GM12878 (cell line): Measurements from ENCODE around the gene NEURL4. TPM values are rescaled to one million over a fixed set of nuclear protein-coding genes. Genes with fewer than 3 reads are reported as not detected.

Source experiments
- ATAC-seq: fragments of 200-7000 bp; cut with Tn5 transposase; 3 replicates; pipeline ENCODE4 v1.9.1; 2020; ENCODE audit warnings: mild to moderate bottlenecking, moderate library complexity
- BruUV-seq: library from RNA; stranded (reverse); fragments of 400-500 nt; replicated peaks from 2 replicates; lab custom pipeline; 2021; lab: Mats Ljungman, UMichigan
- CTCF ChIA-PET: fragments of 300-600 bp; sonication (Branson Sonifier 250); formaldehyde crosslinking; extraction: SDS; loops from one replicate; lab custom pipeline; 2021; ENCODE audit warnings: inconsistent platforms; lab: Yijun Ruan, JAX
- POLR2A ChIA-PET: fragments of 350-600 bp; formaldehyde crosslinking; extraction: SDS; loops from one replicate; lab custom pipeline; 2021; ENCODE audit warnings: inconsistent platforms; lab: Charles Lee
- RAD21 ChIA-PET: fragments of 300-600 bp; sonication (Branson Sonifier 250); formaldehyde crosslinking; loops from one replicate; lab custom pipeline; 2023; ENCODE audit warnings: antibody characterized with exemption; ENCODE audit not compliant: unreplicated experiment; lab: Charles Lee
- SMC1A ChIA-PET: fragments of 300-600 bp; sonication (Branson Sonifier 250); formaldehyde crosslinking; loops from one replicate; lab custom pipeline; 2023; ENCODE audit not compliant: unreplicated experiment, uncharacterized antibody; lab: Charles Lee
- DNase-seq: peaks from one replicate; pipeline ENCODE4 v3.0.0-alpha.2; 2011; ENCODE audit warnings: low read depth, low spot score
- FAIRE-seq: peaks from 3 replicates; lab custom pipeline; 2011; peaks lifted over from hg19 to GRCh38; lab: Jason Lieb, UNC
- H2AFZ ChIP-seq: 2 replicates; pipeline ENCODE4 v1.6.0; 2011; ENCODE audit warnings: low read depth, low read length, control low read depth; ENCODE audit not compliant: control insufficient read depth
- H3K27ac ChIP-seq: 2 replicates; pipeline ENCODE4 v1.5.1; 2011; ENCODE audit warnings: control low read depth; ENCODE audit not compliant: control insufficient read depth, insufficient read depth
- H3K27me3 ChIP-seq, 2 experiments: replicated peaks in 1 of 2; 2 replicates each; pipeline versions ENCODE4 v1.6.0 to v1.6.1; 2011; ENCODE audit warnings: low read length in 1 of 2; ENCODE audit not compliant: control insufficient read depth in 2 of 2, insufficient read depth in 2 of 2
- H3K36me3 ChIP-seq, 2 experiments: 2 replicates each; pipeline ENCODE4 v1.5.1; 2011; ENCODE audit warnings: low read length in 1 of 2; ENCODE audit not compliant: control insufficient read depth in 2 of 2, insufficient read depth in 2 of 2
- H3K4me1 ChIP-seq: 2 replicates; pipeline ENCODE4 v1.6.1; 2011; ENCODE audit warnings: mild to moderate bottlenecking, low read length, moderate library complexity, mixed read lengths; ENCODE audit not compliant: control insufficient read depth, insufficient read depth
- H3K4me2 ChIP-seq: 2 replicates; pipeline ENCODE4 v1.6.0; 2011; ENCODE audit warnings: control low read depth; ENCODE audit not compliant: control insufficient read depth, insufficient read depth
- H3K4me3 ChIP-seq: fragments of 200-600 bp; sonication (generic); 2 replicates; pipeline ENCODE4 v1.5.1; 2016
- H3K79me2 ChIP-seq: 2 replicates; pipeline ENCODE4 v1.6.0; 2011; ENCODE audit warnings: low read length; ENCODE audit not compliant: control insufficient read depth, insufficient read depth
- H3K9ac ChIP-seq: 2 replicates; pipeline ENCODE4 v1.8.0; 2011; ENCODE audit warnings: low read length, control low read depth, mixed read lengths; ENCODE audit not compliant: control insufficient read depth, insufficient read depth
- H3K9me3 ChIP-seq: replicated peaks from 3 replicates; pipeline ENCODE4 v1.5.1; 2011; ENCODE audit warnings: mild to moderate bottlenecking, low read length; ENCODE audit not compliant: control insufficient read depth, insufficient read depth
- H4K20me1 ChIP-seq: 2 replicates; pipeline ENCODE4 v1.6.0; 2011; ENCODE audit not compliant: control insufficient read depth, insufficient read depth
- ASH2L ChIP-seq: fragments of 300-600, 200-600 bp; sonication (generic); IDR thresholded peaks from 2 replicates; pipeline ENCODE4 v1.6.1; 2017; ENCODE audit warnings: low read depth, mild to moderate bottlenecking, borderline replicate concordance
- BACH1 ChIP-seq: fragments of 450-650 bp; IDR thresholded peaks from 2 replicates; pipeline ENCODE4 v1.6.1; 2017; ENCODE audit warnings: mild to moderate bottlenecking, borderline replicate concordance
- CBFB ChIP-seq: IDR thresholded peaks from 2 replicates; pipeline ENCODE4 v1.6.1; 2016; ENCODE audit warnings: antibody characterized with exemption, low read depth
- EP300 ChIP-seq, 2 experiments: fragments of 150-350 bp in 1 of 2; IDR thresholded peaks; 2 replicates each; pipeline ENCODE4 v1.6.1; 2011 to 2012; ENCODE audit warnings: low read depth in 2 of 2, low read length in 2 of 2, borderline replicate concordance in 1 of 2, improper control_type of control experiment in 1 of 2, inconsistent platforms in 1 of 2; ENCODE audit not compliant: control insufficient read depth in 1 of 2
- ESRRA ChIP-seq: IDR thresholded peaks from 2 replicates; pipeline ENCODE4 v1.6.1; 2012; ENCODE audit warnings: mild to moderate bottlenecking, low read length, improper control_type of control experiment
- HDGF ChIP-seq: fragments of 450-650 bp; IDR thresholded peaks from 2 replicates; pipeline ENCODE4 v1.6.1; 2016; ENCODE audit warnings: antibody characterized with exemption
- IKZF1 ChIP-seq: fragments of 450-650 bp; conservative IDR thresholded peaks from 2 replicates; pipeline ENCODE4 v1.6.1; 2017; ENCODE audit warnings: antibody characterized with exemption, mild to moderate bottlenecking
- IRF4 ChIP-seq: IDR thresholded peaks from 2 replicates; pipeline ENCODE4 v1.6.1; 2011; ENCODE audit warnings: low read depth, low read length
- MYB ChIP-seq: fragments of 150-350 bp; IDR thresholded peaks from 2 replicates; pipeline ENCODE4 v1.6.1; 2014; ENCODE audit warnings: mild to moderate bottlenecking, low read depth, low read length, borderline replicate concordance
- NR2F1 ChIP-seq: fragments of 450-650 bp; conservative IDR thresholded peaks from 2 replicates; pipeline ENCODE4 v1.6.1; 2017; ENCODE audit warnings: mild to moderate bottlenecking
- PAX8 ChIP-seq: fragments of 450-650 bp; IDR thresholded peaks from 2 replicates; pipeline ENCODE4 v1.6.1; 2017; ENCODE audit warnings: mild to moderate bottlenecking, moderate library complexity
- RAD21 ChIP-seq: IDR thresholded peaks from 2 replicates; pipeline ENCODE4 v1.6.1; 2011; ENCODE audit warnings: mild to moderate bottlenecking, low read depth, low read length, moderate library complexity; ENCODE audit not compliant: insufficient read depth
- RELA ChIP-seq: fragments of 450-650 bp; IDR thresholded peaks from 2 replicates; pipeline ENCODE4 v1.8.0; 2014; ENCODE audit warnings: borderline replicate concordance; ENCODE audit not compliant: partially characterized antibody
- SMARCA5 ChIP-seq: fragments of 450-650 bp; IDR thresholded peaks from 2 replicates; pipeline ENCODE4 v1.6.1; 2017; ENCODE audit warnings: mild to moderate bottlenecking
- SMC3 ChIP-seq: IDR thresholded peaks from 2 replicates; pipeline ENCODE4 v1.6.1; 2011; ENCODE audit warnings: low read length, improper control_type of control experiment, borderline replicate concordance
- SP1 ChIP-seq: IDR thresholded peaks from one replicate; pipeline ENCODE4 v1.6.1; 2011; ENCODE audit warnings: low read depth, low read length
- TCF3 ChIP-seq: IDR thresholded peaks from 2 replicates; pipeline ENCODE4 v1.6.1; 2012; ENCODE audit warnings: low read depth, mild to moderate bottlenecking, low read length, borderline replicate concordance; ENCODE audit not compliant: insufficient read depth
- YY1 ChIP-seq: IDR thresholded peaks from 2 replicates; pipeline ENCODE4 v1.6.1; 2011; ENCODE audit warnings: low read depth, mild to moderate bottlenecking, low read length
- WGBS: methylation state at CpG from one replicate; pipeline ENCODE4 v1.1.6; 2016; ENCODE audit warnings: low lambda C conversion rate; ENCODE audit not compliant: insufficient replicate concordance, insufficient coverage; ENCODE audit errors: missing lambda C conversion rate; 5-methylcytosine and 5-hydroxymethylcytosine counted together
- in situ Hi-C: fragments of 300-500 bp; cut with MboI; formaldehyde crosslinking; loops from 9 replicates; pipeline ENCODE4 v1.14.3; 2018; ENCODE audit warnings: mixed read lengths
- intact Hi-C: fragments of 100-400 bp; cut with micrococcal nuclease; formaldehyde crosslinking; loops from one replicate; pipeline ENCODE4 v1.14.2; 2022; ENCODE audit not compliant: unreplicated experiment
- polyA plus RNA-seq, 11 experiments: library from polyadenylated mRNA; depleted of rRNA in 4 of 11; unstranded in 6 of 11; stranded (reverse) in 5 of 11; fragments of >200 nt; fragmentation: Nextera tagmentation in 4 of 11; fragmentation: Illumina TruSeq in 1 of 11; extraction: Ambion mirVana in 4 of 11; extraction: Trizol in 1 of 11; gene quantifications; 1 replicate in 1 of 11; 2 replicates in 10 of 11; pipeline versions ENCODE4 v1.2.1 to v1.2.3, GENCODE V29; 2011 to 2016; ENCODE audit warnings: inconsistent platforms in 2 of 11, missing spikeins in 2 of 11, low read depth in 1 of 11
- total RNA-seq, 4 experiments: library from RNA; depleted of rRNA in 3 of 4; stranded (reverse); fragments of >200 nt in 3 of 4; fragmentation: Illumina TruSeq in 1 of 4; extraction: Trizol in 1 of 4; gene quantifications; 2 replicates each; pipeline versions ENCODE4 v1.2.1 to v1.2.3, GENCODE V29; 2013 to 2021
- TF ChIP-seq, protein P1 (sequence below): IDR thresholded peaks from 2 replicates; pipeline ENCODE4 v1.6.1; 2012; ENCODE audit warnings: low read depth, low read length, improper control_type of control experiment
- TF ChIP-seq, protein P2 (sequence below), 3 experiments: IDR thresholded peaks in 2 of 3; conservative IDR thresholded peaks in 1 of 3; 2 replicates each; pipeline ENCODE4 v1.5.1; 2011; ENCODE audit warnings: low read depth in 3 of 3, low read length in 3 of 3, mild to moderate bottlenecking in 3 of 3, control low read depth in 2 of 3, moderate library complexity in 2 of 3, inconsistent platforms in 1 of 3, mixed read lengths in 1 of 3; ENCODE audit not compliant: control insufficient read depth in 2 of 3, insufficient read depth in 1 of 3; ENCODE audit errors: extremely low read depth in 1 of 3
- TF ChIP-seq, protein P3 (sequence below): IDR thresholded peaks from 2 replicates; pipeline ENCODE4 v1.6.1; 2012; ENCODE audit warnings: low read depth, low read length, improper control_type of control experiment

Gene NEURL4
- total and polyA plus RNA-seq, 10 of the 15 experiments (the other 5 are each of a cell fraction or from before 2014, with no cell fraction given) = 0.03 to 41.9 (median 10.0) TPM

DNA sequence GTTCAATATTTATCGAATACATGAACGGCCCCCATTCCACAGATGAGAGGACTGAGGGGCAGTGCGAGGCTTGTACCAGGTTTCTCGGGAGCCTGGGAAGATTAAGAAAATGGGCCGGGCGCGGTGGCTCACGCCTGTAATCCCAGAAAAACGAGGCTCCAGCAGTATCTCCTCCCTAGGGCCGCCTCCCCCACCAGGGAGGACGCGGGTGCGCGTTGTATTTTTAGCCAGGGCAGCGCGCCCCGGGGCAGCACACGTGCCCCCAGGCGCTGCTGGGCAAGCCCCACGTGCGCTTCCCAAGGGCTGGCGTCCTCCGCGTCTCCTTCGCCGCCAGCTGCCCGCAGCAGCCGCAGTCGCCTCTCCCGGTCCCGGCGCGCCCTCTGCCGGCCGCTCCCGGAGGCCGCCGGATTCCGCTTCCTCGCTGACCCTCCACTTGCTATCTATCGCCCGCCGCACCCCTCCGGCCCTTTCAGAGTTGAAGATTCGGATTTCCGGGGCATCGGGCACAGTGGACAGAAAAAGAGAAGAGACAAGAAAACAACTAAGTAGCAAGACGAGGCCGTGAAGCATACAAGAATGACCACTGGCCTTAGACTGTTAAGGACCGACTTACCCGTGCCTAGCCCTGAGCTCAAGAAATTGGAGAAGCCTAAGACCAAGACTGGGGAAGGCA, 32.8 kb downstream of the NEURL4 start:
- ATAC-seq = peak; percentile 89
- Histone ChIP-seq H3K79me2 (no peaks in the 10 kb centered on the region), H3K4me1 (peaks cover 3% of the 10 kb centered on the region), H3K36me3 (no peaks in the 10 kb centered on the region), H3K4me2 (peak overlapping the region; percentile 71), H3K27me3 (peaks cover 3 to 5% of the 10 kb centered on the region in 2 experiments), H3K9me3 (no peaks in the 10 kb centered on the region), H4K20me1 (no peaks in the 10 kb centered on the region), H3K27ac (no peak overlapping the region), H3K9ac (no peak overlapping the region), H2AFZ (peak overlapping the region; percentile 64), H3K4me3 (peak overlapping the region; percentile 11; the same call in 1 of the 2 replicates)
- ChIA-PET SMC1A (interaction anchor here (0.7 to 2.4 kb wide), 12 partner anchors 9 to 251 kb away, joined by 3 to 19 read pairs (median 6); partner anchors contain the start of gene SLC2A4), POLR2A (interaction anchor here (0.9 to 1.7 kb wide), 5 partner anchors 14 to 76 kb away, joined by 3 to 4 read pairs (median 3); partner anchors contain the start of genes ACAP1 and SLC2A4), RAD21 (interaction anchor here (0.7 to 2.1 kb wide), 14 partner anchors 9 to 252 kb away, joined by 3 to 44 read pairs (median 6); partner anchors contain the start of genes ACADVL, ACAP1, DLG4 and GABARAP), CTCF (interaction anchor here (0.6 to 5.7 kb wide), 31 partner anchors 9 to 318 kb away, joined by 3 to 102 read pairs (median 4); partner anchors contain the start of genes ACADVL, ACAP1, DLG4 and DVL2)
- no TSS peak for BruUV-seq
- intact Hi-C loops = loop anchor here (1.0 to 5.0 kb wide), 3 partner anchors 16 to 252 kb away; partner anchors contain the start of gene SLC16A11
- WGBS = 6% methylated on average over 51 of the region's 51 CpGs
- no peak for DNase-seq
- in situ Hi-C loops = loop anchor here (5.0 kb wide), 1 partner anchor 254 kb away; the partner anchor contains the start of gene SLC16A11
- FAIRE-seq = no peak
- TF ChIP-seq ESRRA (no peak), EP300 (IDR thresholded peaks at IDR 0.05; ENCODE audit: borderline replicate concordance in 1 of 2, control insufficient read depth in 1 of 2, low read depth in 2 of 2, low read length in 2 of 2) (no peak), MYB (no peak), NR2F1 (peak; percentile 41), CBFB (peak; percentile 39; the same call in 1 of the 2 replicates), ASH2L (no peak), RELA (peak; percentile 23), HDGF (no peak), SMC3 (peak; percentile 93), SP1 (peak; percentile 21), YY1 (peak; percentile 72), IKZF1 (peak; percentile 83), RAD21 (peak; percentile 74), PAX8 (no peak), SMARCA5 (peak; percentile 55; the same call in 1 of the 2 replicates), BACH1 (peak; percentile 35; the same call in 1 of the 2 replicates), IRF4 (no peak), TCF3 (0 out of 2 replicates have a peak, but pooled peaks have one; percentile 56)
- TF ChIP-seq, protein P1, sequence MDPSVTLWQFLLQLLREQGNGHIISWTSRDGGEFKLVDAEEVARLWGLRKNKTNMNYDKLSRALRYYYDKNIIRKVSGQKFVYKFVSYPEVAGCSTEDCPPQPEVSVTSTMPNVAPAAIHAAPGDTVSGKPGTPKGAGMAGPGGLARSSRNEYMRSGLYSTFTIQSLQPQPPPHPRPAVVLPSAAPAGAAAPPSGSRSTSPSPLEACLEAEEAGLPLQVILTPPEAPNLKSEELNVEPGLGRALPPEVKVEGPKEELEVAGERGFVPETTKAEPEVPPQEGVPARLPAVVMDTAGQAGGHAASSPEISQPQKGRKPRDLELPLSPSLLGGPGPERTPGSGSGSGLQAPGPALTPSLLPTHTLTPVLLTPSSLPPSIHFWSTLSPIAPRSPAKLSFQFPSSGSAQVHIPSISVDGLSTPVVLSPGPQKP = no peak
- TF ChIP-seq, protein P2, sequence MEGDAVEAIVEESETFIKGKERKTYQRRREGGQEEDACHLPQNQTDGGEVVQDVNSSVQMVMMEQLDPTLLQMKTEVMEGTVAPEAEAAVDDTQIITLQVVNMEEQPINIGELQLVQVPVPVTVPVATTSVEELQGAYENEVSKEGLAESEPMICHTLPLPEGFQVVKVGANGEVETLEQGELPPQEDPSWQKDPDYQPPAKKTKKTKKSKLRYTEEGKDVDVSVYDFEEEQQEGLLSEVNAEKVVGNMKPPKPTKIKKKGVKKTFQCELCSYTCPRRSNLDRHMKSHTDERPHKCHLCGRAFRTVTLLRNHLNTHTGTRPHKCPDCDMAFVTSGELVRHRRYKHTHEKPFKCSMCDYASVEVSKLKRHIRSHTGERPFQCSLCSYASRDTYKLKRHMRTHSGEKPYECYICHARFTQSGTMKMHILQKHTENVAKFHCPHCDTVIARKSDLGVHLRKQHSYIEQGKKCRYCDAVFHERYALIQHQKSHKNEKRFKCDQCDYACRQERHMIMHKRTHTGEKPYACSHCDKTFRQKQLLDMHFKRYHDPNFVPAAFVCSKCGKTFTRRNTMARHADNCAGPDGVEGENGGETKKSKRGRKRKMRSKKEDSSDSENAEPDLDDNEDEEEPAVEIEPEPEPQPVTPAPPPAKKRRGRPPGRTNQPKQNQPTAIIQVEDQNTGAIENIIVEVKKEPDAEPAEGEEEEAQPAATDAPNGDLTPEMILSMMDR (IDR thresholded peaks at IDR 0.05 in 2 of 3, conservative IDR thresholded peaks at IDR 0.05 in 1 of 3; ENCODE audit: control insufficient read depth in 2 of 3, extremely low read depth in 1 of 3, insufficient read depth in 1 of 3, low read depth in 3 of 3, low read length in 3 of 3) = peak; percentile 84 to 93 (median 86); a peak in 5 of 6 replicates
- TF ChIP-seq, protein P3, sequence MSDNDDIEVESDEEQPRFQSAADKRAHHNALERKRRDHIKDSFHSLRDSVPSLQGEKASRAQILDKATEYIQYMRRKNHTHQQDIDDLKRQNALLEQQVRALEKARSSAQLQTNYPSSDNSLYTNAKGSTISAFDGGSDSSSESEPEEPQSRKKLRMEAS = peak; percentile 47; the same call in 1 of the 2 replicates
